ENCODE results near the gene GPBP1L1. TPM values are rescaled to one million over a fixed set of nuclear protein-coding genes. Genes with fewer than 3 reads are reported as not detected.

The GPBP1L1 gene
- total and polyA plus RNA-seq, 9 of the 15 experiments (the other 6 are each of a cell fraction or from before 2014, with no cell fraction given): 86.0 to 216 (median 138) TPM

DNA sequence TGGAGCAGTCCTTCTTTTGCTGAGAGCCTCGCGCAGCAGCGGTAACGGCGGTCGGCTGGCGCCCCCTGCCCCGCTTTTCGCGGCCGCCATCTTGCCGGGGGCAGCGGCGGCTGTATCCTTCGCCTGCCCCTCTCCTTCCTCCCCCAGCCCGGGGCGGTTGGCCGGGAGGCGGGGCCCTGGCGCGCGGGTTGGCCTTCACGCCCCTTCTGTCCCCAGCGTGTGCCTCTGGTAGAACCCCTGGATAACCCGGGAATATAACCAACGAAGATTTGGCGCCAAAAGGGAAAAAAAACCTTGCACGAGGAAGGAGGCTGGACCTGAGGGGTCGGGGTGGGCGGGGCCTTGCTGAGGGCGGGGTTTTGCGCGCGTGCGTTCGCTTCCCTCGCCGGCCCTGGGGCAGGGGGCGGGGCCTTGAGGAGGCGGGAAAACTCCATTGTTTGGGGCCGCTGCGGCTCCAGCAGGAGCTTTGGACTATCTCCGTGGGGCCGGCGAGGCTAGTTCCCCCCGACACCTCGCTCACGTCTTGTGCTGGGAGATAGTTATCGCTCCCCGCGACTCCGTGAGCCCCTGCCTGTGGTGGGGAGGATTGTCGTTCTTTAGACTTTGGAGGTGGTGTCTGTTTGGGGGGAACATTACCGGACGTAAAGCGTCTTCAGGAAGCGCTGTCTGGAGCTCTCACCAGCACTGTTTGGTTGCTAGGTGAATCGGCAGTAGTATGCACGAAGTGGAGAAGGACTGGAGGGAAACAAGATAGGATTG is 101.8 kb downstream of the GPBP1L1 start (continued):
- 0 out of 2 replicates have a peak, but pooled peaks have one; percentile 13 for TF ChIP-seq PTBP1 (IDR thresholded peaks at IDR 0.05; ENCODE audit: low read depth, low read length)
- TF ChIP-seq FOXA3 (CRISPR knock-in tag; conservative IDR thresholded peaks at IDR 0.05 in 1 of 2, IDR thresholded peaks at IDR 0.05 in 1 of 2): 0 out of 4 replicates have a peak, but pooled peaks of 1 of the 2 experiments have one; percentile 10
- TF ChIP-seq FOXM1 (IDR thresholded peaks at IDR 0.05; ENCODE audit: low read depth): no peak
- peak; percentile 93; the same call in 1 of the 2 replicates for TF ChIP-seq FOXM1 (CRISPR knock-in tag; IDR thresholded peaks at IDR 0.05; ENCODE audit: low read depth)
- no peak for TF ChIP-seq ZNF316 (IDR thresholded peaks at IDR 0.05)
- TF ChIP-seq ETV5 (CRISPR knock-in tag; IDR thresholded peaks at IDR 0.05; ENCODE audit: low read depth): 0 out of 2 replicates have a peak, but pooled peaks have one; percentile 50
- no peak for TF ChIP-seq HDAC8 (tag; IDR thresholded peaks at IDR 0.05)
- TF ChIP-seq SP1 (CRISPR knock-in tag; IDR thresholded peaks at IDR 0.05): peak; percentile 80
- TF ChIP-seq, protein P1, sequence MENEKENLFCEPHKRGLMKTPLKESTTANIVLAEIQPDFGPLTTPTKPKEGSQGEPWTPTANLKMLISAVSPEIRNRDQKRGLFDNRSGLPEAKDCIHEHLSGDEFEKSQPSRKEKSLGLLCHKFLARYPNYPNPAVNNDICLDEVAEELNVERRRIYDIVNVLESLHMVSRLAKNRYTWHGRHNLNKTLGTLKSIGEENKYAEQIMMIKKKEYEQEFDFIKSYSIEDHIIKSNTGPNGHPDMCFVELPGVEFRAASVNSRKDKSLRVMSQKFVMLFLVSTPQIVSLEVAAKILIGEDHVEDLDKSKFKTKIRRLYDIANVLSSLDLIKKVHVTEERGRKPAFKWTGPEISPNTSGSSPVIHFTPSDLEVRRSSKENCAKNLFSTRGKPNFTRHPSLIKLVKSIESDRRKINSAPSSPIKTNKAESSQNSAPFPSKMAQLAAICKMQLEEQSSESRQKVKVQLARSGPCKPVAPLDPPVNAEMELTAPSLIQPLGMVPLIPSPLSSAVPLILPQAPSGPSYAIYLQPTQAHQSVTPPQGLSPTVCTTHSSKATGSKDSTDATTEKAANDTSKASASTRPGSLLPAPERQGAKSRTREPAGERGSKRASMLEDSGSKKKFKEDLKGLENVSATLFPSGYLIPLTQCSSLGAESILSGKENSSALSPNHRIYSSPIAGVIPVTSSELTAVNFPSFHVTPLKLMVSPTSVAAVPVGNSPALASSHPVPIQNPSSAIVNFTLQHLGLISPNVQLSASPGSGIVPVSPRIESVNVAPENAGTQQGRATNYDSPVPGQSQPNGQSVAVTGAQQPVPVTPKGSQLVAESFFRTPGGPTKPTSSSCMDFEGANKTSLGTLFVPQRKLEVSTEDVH (IDR thresholded peaks at IDR 0.05; ENCODE audit: low read depth, partially characterized antibody): peak; percentile 96
- peak in 1 of 2 experiments; percentile 91; a peak in 2 of 4 replicates for TF ChIP-seq HDAC1 (IDR thresholded peaks at IDR 0.05)
- TF ChIP-seq, protein P2, sequence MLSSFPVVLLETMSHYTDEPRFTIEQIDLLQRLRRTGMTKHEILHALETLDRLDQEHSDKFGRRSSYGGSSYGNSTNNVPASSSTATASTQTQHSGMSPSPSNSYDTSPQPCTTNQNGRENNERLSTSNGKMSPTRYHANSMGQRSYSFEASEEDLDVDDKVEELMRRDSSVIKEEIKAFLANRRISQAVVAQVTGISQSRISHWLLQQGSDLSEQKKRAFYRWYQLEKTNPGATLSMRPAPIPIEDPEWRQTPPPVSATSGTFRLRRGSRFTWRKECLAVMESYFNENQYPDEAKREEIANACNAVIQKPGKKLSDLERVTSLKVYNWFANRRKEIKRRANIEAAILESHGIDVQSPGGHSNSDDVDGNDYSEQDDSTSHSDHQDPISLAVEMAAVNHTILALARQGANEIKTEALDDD (IDR thresholded peaks at IDR 0.05): no peak
- no peak for TF ChIP-seq SLC30A9 (CRISPR knock-in tag; IDR thresholded peaks at IDR 0.05)
- TF ChIP-seq, protein P3, sequence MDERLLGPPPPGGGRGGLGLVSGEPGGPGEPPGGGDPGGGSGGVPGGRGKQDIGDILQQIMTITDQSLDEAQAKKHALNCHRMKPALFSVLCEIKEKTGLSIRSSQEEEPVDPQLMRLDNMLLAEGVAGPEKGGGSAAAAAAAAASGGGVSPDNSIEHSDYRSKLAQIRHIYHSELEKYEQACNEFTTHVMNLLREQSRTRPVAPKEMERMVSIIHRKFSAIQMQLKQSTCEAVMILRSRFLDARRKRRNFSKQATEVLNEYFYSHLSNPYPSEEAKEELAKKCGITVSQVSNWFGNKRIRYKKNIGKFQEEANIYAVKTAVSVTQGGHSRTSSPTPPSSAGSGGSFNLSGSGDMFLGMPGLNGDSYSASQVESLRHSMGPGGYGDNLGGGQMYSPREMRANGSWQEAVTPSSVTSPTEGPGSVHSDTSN (CRISPR knock-in tag; IDR thresholded peaks at IDR 0.05; ENCODE audit: low read depth): no peak
- TF ChIP-seq, protein P3 (tag; conservative IDR thresholded peaks at IDR 0.05; ENCODE audit: low read depth): 0 out of 2 replicates have a peak, but pooled peaks have one; percentile 25
- peak; percentile 25 for TF ChIP-seq POLR2B (IDR thresholded peaks at IDR 0.05; ENCODE audit: low read depth, partially characterized antibody)
- TF ChIP-seq HDAC2 (IDR thresholded peaks at IDR 0.05): peak; percentile 74
- no peak for TF ChIP-seq MYBL2 (IDR thresholded peaks at IDR 0.05; ENCODE audit: low read depth)
- TF ChIP-seq MYBL2 (CRISPR knock-in tag; IDR thresholded peaks at IDR 0.05; ENCODE audit: borderline replicate concordance): no peak
- TF ChIP-seq, protein P4, sequence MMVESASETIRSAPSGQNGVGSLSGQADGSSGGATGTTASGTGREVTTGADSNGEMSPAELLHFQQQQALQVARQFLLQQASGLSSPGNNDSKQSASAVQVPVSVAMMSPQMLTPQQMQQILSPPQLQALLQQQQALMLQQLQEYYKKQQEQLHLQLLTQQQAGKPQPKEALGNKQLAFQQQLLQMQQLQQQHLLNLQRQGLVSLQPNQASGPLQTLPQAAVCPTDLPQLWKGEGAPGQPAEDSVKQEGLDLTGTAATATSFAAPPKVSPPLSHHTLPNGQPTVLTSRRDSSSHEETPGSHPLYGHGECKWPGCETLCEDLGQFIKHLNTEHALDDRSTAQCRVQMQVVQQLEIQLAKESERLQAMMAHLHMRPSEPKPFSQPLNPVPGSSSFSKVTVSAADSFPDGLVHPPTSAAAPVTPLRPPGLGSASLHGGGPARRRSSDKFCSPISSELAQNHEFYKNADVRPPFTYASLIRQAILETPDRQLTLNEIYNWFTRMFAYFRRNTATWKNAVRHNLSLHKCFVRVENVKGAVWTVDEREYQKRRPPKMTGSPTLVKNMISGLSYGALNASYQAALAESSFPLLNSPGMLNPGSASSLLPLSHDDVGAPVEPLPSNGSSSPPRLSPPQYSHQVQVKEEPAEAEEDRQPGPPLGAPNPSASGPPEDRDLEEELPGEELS (CRISPR knock-in tag; IDR thresholded peaks at IDR 0.05; ENCODE audit: borderline replicate concordance): peak; percentile 89
- TF ChIP-seq L3MBTL2 (IDR thresholded peaks at IDR 0.05): peak; percentile 84

Measured in K562 (cell line).